ENCODE data around the gene NBR1.
"Not testable (repeated sequence)": the region's sequence is repeated elsewhere in the genome, so short reads cannot be mapped to it uniquely, and the experiment has no call there.

NBR1 gene

GRCh38 chr17:43239597-43239996 is 68.6 kb downstream of the NBR1 start:
- DNase-seq (ENCODE audit: low spot score); in situ Hi-C loops (cut with MboI; ENCODE audit: low sequenced_read_pairs, unreplicated experiment): not testable (repeated sequence)

GRCh38 chr17:43240596-43241352 is 69.8 kb downstream of the NBR1 start:
- DNase-seq (ENCODE audit: low spot score); in situ Hi-C loops (cut with MboI; ENCODE audit: low sequenced_read_pairs, unreplicated experiment): not testable (repeated sequence)

GRCh38 chr17:43246456-43246855 is 75.4 kb downstream of the NBR1 start:
- DNase-seq (ENCODE audit: low spot score); in situ Hi-C loops (cut with MboI; ENCODE audit: low sequenced_read_pairs, unreplicated experiment): not testable (repeated sequence)

Measured in GM13976 (cell line).